DND-41 (cell line): ENCODE data around the gene ZNF521.

ENCODE experiments used
- ATAC-seq: fragments of 200-7000 bp; cut with Tn5 transposase; 3 replicates; pipeline ENCODE4 v1.9.1; 2021; ENCODE audit warnings: low read depth; ENCODE audit not compliant: insufficient read depth
- DNase-seq: peaks from one replicate; pipeline ENCODE4 v3.0.0-alpha.2; 2020
- H2AFZ ChIP-seq: 2 replicates; pipeline ENCODE4 v1.6.0; 2012; ENCODE audit warnings: low read depth, low read length
- H3K27ac ChIP-seq: 2 replicates; pipeline ENCODE4 v1.5.1; 2012; ENCODE audit warnings: low read length, inconsistent platforms
- H3K27me3 ChIP-seq: fragments of 200-600 bp; sonication (generic); 2 replicates; pipeline ENCODE4 v1.6.0; 2012; ENCODE audit warnings: low read length, mild to moderate bottlenecking, inconsistent platforms; ENCODE audit not compliant: insufficient read depth, poor library complexity
- H3K36me3 ChIP-seq: 2 replicates; pipeline ENCODE4 v1.5.1; 2012; ENCODE audit warnings: low read length, inconsistent platforms; ENCODE audit not compliant: insufficient read depth
- H3K4me1 ChIP-seq: 2 replicates; pipeline ENCODE4 v1.5.1; 2012; ENCODE audit warnings: mild to moderate bottlenecking, low read length; ENCODE audit not compliant: insufficient read depth
- H3K4me2 ChIP-seq: 2 replicates; pipeline ENCODE4 v1.6.0; 2012; ENCODE audit warnings: mild to moderate bottlenecking, moderate library complexity, low read length, inconsistent platforms; ENCODE audit not compliant: insufficient read depth
- H3K4me3 ChIP-seq, 2 experiments: fragments of 200-600 bp in 1 of 2; shearing (Covaris generic) in 1 of 2; 2 replicates each; pipeline ENCODE4 v1.5.1; 2012 to 2016; ENCODE audit warnings: inconsistent platforms in 2 of 2, low read length in 2 of 2, mild to moderate bottlenecking in 2 of 2, low read depth in 1 of 2, moderate library complexity in 1 of 2
- H3K79me2 ChIP-seq: 2 replicates; pipeline ENCODE4 v1.6.0; 2012; ENCODE audit warnings: low read length, inconsistent platforms; ENCODE audit not compliant: insufficient read depth
- H3K9ac ChIP-seq: 2 replicates; pipeline ENCODE4 v1.6.0; 2012; ENCODE audit warnings: low read depth, mild to moderate bottlenecking, inconsistent platforms, low read length, moderate library complexity
- H3K9me3 ChIP-seq: 2 replicates; pipeline ENCODE4 v1.5.1; 2012; ENCODE audit warnings: low read length, moderate library complexity, mild to moderate bottlenecking, inconsistent platforms; ENCODE audit not compliant: insufficient read depth, severe bottlenecking
- H4K20me1 ChIP-seq: 2 replicates; pipeline ENCODE4 v1.6.0; 2012; ENCODE audit warnings: low read length; ENCODE audit not compliant: insufficient read depth
- EZH2 ChIP-seq: IDR thresholded peaks from 3 replicates; pipeline ENCODE4 v1.6.1; 2012; ENCODE audit warnings: borderline replicate concordance, low read depth, mild to moderate bottlenecking, moderate library complexity, low read length, inconsistent platforms; ENCODE audit not compliant: severe bottlenecking
- TF ChIP-seq, protein P1 (sequence below): IDR thresholded peaks from 2 replicates; pipeline ENCODE4 v1.5.1; 2012; ENCODE audit warnings: borderline replicate concordance, low read length, moderate library complexity, mild to moderate bottlenecking; ENCODE audit not compliant: poor library complexity, severe bottlenecking; ENCODE audit errors: extremely low read depth

ZNF521 gene

GRCh38 chr18:25042641-25043051 lies 309.3 kb downstream of the ZNF521 start:
- H3K27ac ChIP-seq, result no peak overlapping the region
- no peaks in the 10 kb centered on the region for H3K36me3 ChIP-seq
- H3K4me1 ChIP-seq, result no peaks in the 10 kb centered on the region
- no peak for ATAC-seq
- no peaks in the 10 kb centered on the region for H3K79me2 ChIP-seq
- DNase-seq, result no peak
- no peaks in the 10 kb centered on the region for H4K20me1 ChIP-seq
- H3K9ac ChIP-seq, result no peak overlapping the region
- H3K4me2 ChIP-seq, result no peak overlapping the region
- H3K4me3 ChIP-seq, result no peak overlapping the region
- no peak overlapping the region for H2AFZ ChIP-seq
- H3K27me3 ChIP-seq, result no peaks in the 10 kb centered on the region
- no peaks in the 10 kb centered on the region for H3K9me3 ChIP-seq
- no peak for TF ChIP-seq EZH2
- TF ChIP-seq, protein P1, sequence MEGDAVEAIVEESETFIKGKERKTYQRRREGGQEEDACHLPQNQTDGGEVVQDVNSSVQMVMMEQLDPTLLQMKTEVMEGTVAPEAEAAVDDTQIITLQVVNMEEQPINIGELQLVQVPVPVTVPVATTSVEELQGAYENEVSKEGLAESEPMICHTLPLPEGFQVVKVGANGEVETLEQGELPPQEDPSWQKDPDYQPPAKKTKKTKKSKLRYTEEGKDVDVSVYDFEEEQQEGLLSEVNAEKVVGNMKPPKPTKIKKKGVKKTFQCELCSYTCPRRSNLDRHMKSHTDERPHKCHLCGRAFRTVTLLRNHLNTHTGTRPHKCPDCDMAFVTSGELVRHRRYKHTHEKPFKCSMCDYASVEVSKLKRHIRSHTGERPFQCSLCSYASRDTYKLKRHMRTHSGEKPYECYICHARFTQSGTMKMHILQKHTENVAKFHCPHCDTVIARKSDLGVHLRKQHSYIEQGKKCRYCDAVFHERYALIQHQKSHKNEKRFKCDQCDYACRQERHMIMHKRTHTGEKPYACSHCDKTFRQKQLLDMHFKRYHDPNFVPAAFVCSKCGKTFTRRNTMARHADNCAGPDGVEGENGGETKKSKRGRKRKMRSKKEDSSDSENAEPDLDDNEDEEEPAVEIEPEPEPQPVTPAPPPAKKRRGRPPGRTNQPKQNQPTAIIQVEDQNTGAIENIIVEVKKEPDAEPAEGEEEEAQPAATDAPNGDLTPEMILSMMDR, result no peak

DNA sequence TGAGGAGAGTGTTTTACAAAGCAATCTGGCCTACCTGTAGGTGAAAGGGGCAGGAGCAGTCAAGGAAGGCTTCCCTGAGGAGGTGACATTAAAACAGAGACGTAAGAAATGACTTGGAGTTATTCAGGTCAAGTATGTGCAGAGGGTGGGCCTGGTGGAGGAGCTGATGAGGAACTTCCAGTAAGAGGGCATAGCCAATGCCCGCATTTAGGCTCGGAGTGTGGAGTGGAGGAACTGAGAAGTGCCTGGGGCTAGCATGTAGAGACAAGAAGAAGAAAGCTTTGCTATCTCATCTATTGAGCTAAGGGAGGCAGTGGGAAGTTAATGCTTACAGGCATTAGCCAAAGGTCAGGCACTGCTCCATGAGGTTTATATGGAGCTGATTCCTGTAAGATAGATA lies 312.2 kb downstream of the ZNF521 start:
- no peaks in the 10 kb centered on the region for H3K9me3 ChIP-seq
- no peak overlapping the region for H2AFZ ChIP-seq
- no peak overlapping the region for H3K4me3 ChIP-seq
- H3K27me3 ChIP-seq, result no peaks in the 10 kb centered on the region
- TF ChIP-seq EZH2, result no peak
- TF ChIP-seq, protein P1, result no peak
- H4K20me1 ChIP-seq, result no peaks in the 10 kb centered on the region
- H3K36me3 ChIP-seq, result no peaks in the 10 kb centered on the region
- no peak overlapping the region for H3K4me2 ChIP-seq
- no peak overlapping the region for H3K27ac ChIP-seq
- no peak overlapping the region for H3K9ac ChIP-seq
- H3K79me2 ChIP-seq, result no peaks in the 10 kb centered on the region
- DNase-seq (no peak), ATAC-seq (no peak)
- no peaks in the 10 kb centered on the region for H3K4me1 ChIP-seq

DNA sequence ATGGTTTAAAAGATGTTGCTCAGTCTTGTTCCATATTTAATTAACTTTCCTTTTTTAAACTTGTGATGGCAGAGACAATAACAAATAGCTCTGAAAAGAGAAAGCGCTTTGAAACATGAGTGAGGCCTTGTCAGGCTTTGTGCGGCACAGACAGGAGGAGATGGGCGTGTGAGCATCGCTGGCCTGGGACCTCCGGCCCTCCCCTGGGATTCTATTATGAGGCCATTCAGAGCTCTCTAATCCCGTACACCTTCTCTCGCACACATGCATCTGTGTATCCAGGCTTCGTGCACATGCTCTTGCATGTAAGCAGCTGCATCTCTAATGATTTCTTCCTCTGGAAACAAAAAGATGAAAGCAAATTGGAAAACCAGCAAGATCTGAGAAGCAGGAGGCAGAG lies 313.7 kb downstream of the ZNF521 start:
- no peak overlapping the region for H3K4me2 ChIP-seq
- H3K4me1 ChIP-seq, result no peaks in the 10 kb centered on the region
- no peak overlapping the region for H3K27ac ChIP-seq
- no peaks in the 10 kb centered on the region for H3K27me3 ChIP-seq
- H3K9ac ChIP-seq, result no peak overlapping the region
- no peaks in the 10 kb centered on the region for H3K9me3 ChIP-seq
- H2AFZ ChIP-seq, result no peak overlapping the region
- H3K79me2 ChIP-seq, result no peaks in the 10 kb centered on the region
- DNase-seq (no peak), ATAC-seq (no peak)
- H3K36me3 ChIP-seq, result no peaks in the 10 kb centered on the region
- no peaks in the 10 kb centered on the region for H4K20me1 ChIP-seq
- TF ChIP-seq, protein P1, result no peak
- TF ChIP-seq EZH2, result no peak
- no peak overlapping the region for H3K4me3 ChIP-seq
